Stimulated activated CD8-positive, alpha-beta memory T cell treated with anti-CD3 and anti-CD28 coated beads, Interleukin-15, amount 100 ng/mL, for 48 hours (primary cell): Measurements from ENCODE around the gene LILRA6.
"Not testable (repeated sequence)": the region's sequence is repeated elsewhere in the genome, so short reads cannot be mapped to it uniquely, and the experiment has no call there.

Source experiments
- DNase-seq, 2 donors: peaks; one replicate each; pipeline ENCODE4 v3.0.0-alpha.2; 2020; ENCODE audit warnings: low read depth in 2 of 2

Gene LILRA6

GRCh38 chr19:54231077-54231931, 11.3 kb downstream of the LILRA6 start:
- peak; percentile 67 to 73 for DNase-seq

- DNase-seq = no peak
These were observed 12.6 kb downstream of the LILRA6 start for GRCh38 chr19:54230031-54230430.

DNA sequence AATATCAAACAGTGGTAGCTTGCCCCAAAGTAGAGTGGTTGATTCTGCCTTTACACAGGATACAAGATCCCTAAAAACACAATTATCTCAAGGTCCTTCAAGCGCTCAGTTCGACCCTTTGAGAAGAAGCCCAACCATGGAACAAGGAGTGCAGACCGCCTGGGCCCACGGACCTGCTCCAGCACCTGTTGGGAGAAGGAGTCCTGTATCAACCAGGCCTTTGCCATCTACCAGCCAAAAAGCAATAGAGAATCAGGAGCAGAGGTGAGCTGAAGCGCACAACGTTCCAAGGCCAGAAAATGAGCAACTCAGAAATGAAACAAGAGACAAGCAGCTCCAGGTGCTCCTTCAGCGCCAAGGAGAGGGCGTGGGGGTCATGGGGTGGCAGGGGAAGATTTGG, 13.4 kb downstream of the LILRA6 start:
- DNase-seq = no peak

- not testable (repeated sequence) for DNase-seq
These were observed 18.0 kb downstream of the LILRA6 start for GRCh38 chr19:54224619-54225018.

DNA sequence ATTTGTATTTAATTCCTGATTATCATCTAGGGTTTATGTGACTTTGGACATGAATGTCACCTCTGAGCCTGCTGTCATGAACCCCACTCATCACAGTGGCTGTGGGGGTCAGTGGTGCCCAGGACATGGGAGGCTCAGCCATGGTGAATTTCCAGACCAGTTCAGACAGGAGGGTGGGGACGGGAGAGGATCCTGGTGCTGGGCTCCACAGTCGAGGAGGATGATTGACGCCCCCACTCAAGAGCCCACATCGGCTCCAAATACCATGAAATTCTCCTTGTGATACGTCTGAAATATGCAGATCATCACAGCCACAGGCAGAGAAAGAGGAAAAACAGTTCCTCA, 18.7 kb downstream of the LILRA6 start:
- not testable (repeated sequence) for DNase-seq

DNA sequence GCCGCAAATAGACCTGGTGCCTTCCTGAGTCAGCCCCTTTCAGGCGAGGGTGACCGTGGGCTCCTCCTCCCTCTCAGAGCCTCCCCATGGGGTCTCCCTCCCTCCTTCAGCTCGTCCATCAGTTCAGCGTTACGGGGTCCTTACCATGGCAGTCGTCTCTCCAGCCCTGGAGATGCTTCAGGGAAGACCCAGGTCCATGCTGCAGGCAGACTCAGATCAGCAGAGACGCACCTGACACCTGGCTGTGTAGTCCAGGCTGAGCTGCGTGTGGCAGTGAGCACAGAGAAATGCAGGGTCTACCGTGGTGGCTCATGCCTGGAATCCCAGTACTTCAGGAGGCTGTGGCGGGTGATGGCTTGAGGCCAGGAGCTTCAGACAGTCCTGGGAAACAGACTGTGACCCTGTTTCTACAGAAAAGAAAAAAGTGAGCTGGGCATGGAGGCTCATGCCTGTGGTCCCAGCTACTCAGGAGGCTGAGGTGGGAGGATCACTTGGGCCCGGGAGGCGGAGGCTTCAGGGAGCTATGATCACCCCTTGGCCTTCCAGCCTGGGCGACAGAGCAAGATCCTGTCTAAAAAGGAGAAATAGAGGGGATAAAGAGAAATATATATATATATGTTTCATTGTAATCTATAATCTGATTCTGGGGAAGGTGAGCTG, 19.2 kb downstream of the LILRA6 start:
- DNase-seq = not testable (repeated sequence)

DNA sequence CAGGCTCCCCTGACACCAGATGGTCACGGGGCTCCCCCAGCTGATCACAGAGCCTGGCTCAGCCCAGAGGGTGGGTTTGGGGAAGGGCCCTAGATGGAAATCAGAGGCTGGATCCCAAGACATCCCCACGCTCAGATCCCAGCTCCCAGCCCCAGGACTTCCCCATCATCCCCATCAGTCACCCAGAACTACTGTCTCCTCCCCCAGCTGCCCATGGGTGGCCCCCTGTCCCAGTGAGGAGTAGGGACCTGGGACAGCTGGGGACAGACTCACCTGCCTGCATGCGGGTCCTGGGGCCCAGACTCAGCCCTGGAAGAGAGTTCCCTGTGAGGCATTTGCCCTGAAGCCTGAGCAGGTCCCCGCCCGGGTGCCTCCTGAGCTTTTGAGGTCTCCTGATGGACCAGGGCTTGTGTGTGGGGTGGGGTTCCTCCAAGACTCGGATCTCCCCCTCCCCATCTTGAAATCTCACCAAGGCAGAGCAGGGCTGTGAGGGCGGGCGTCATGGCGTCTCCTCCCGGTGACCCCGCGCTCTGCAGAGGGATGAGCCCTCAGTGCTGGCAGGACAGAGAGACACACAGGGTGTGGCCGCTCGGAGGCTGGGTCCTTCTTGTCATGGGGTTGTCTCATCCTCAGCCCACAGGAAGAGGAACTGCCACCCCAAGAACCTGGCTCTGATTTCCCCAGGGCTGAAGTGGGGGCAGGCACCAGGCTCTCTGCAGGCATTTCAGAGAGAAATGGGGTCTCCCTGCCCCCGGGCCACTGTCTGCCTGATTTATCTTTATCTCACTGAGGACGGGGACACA, 19.9 kb downstream of the LILRA6 start, which contains the start of gene LILRB3:
Gene LILRB3, minus strand, starts transcription at position 534 of the 803 bp plus-strand sequence. Its CDS starts 31 bp downstream, at position 503.
- not testable (repeated sequence) for DNase-seq

DNA sequence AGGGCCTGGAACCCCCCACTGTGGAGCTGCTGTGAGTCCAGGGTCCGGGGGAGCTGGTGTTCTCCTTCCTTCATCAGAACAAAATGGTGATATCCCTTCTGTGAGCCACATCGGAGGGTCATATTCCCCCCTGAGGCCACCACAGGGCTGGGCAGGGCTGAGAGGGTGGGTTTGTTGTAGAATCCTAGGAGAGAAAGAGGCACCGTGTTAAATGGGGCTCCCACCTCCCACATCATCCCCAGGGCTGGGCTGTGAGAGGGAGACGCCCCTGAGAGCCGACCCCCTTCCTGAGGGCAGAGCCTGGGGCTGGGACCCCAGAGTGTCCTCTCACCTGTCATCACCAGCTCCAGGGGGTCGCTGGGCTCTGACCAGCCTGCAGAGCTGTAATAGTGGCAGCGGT, 20.6 kb downstream of the LILRA6 start:
- DNase-seq = not testable (repeated sequence)

DNA sequence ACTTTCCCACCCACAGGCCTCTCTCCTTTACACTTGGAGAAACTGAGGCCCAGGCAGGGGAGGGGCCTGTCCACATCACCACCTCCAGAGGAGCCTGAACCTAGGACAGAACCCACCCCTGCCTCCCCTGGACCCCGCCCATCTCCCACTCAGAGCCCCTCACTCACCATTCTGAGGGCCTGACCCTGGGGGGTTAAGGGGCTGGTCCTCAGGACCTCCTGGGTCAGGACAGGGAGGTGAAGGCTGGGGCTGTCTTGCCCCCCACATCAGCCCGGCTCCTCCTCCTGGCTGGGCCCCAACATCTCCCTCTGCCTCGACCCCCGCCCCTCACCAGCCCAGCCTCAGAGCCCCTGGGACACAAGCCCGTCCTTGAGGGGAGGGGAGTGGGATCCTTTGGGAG, 22.9 kb downstream of the LILRA6 start:
- not testable (repeated sequence) for DNase-seq

DNA sequence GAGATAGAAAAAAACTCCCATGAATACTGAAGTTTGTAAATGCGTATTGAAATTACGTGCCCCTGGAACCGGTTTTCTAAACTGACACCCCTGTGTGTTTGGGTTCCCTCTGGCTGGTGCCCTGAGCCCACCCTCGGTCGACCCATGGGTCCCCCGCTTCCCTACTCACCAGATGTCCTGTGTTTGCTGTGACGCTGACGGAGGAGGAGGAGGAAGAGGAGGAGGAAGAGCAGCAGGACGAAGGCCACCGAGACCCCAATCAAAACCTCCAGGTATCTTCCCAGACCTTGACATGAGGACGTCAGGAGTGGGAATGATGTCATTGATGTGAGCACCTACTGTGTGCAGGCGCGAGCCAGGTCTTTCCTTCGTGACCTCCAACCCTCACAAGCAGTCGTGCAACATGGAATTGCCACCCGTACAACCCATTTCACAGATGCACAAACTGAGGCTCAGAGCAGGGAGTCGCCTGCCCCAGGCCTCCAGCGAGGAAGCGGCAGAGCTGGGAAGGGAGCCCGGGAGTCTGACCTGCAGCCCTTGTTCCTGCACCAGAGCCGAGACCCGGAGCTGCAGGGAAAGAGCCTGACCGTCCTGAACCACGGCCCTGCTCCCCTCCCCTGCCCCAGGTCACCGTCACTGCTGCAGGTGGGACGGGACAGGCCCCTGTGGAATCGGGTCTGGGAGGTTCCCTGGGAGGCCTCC, 23.5 kb downstream of the LILRA6 start:
- no peak for DNase-seq

- DNase-seq = no peak
These were observed 24.3 kb downstream of the LILRA6 start for GRCh38 chr19:54218259-54218658.

GRCh38 chr19:54217517-54218247, 24.9 kb downstream of the LILRA6 start:
- not testable (repeated sequence) for DNase-seq

DNA sequence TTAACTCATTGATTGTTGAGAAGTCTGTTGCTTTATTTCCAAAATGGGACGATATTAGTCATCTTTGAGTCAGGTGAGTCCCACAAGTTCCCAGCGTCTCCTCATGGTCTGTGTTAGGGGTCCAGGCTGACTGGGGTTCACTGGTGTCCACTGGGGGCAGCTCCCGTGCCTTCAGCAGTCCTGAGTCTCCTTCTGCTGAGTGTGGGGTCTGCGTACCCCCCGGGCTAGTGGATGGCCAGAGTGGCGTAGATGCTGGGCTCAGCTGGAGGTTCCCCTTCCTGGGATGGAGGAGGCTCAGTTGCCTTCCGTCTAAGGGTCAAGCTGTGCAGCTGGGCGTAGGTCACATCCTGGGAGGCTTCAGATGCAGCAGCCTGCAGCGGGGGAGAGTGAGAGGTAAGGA, 25.7 kb downstream of the LILRA6 start:
- no peak for DNase-seq

- not testable (repeated sequence) for DNase-seq
These were observed 27.9 kb downstream of the LILRA6 start for GRCh38 chr19:54214734-54215133.

GRCh38 chr19:54214217-54214616, 28.4 kb downstream of the LILRA6 start:
- not testable (repeated sequence) for DNase-seq

DNA sequence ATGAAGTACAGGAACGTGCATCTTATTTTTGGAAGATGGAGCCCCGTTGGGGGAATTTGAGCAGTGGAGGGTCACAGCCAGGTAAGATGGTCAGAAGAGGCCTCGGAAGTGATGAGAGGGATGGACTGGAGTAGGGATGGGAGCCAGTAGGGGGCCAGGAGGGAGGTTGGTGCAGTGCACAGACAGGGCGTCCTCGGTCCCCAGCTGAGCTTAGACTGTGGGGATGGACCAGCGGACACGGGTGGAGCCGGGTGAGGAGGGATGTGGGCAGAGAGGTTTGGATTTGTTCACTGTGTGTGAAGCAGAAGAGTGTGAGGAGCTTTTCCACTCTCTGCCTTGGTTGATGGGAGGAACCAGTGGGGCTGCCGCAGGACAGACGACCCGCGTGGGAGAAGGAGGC, 31.4 kb downstream of the LILRA6 start:
- no peak for DNase-seq

- no peak for DNase-seq
These were observed 32.6 kb downstream of the LILRA6 start for GRCh38 chr19:54209811-54210494.

DNA sequence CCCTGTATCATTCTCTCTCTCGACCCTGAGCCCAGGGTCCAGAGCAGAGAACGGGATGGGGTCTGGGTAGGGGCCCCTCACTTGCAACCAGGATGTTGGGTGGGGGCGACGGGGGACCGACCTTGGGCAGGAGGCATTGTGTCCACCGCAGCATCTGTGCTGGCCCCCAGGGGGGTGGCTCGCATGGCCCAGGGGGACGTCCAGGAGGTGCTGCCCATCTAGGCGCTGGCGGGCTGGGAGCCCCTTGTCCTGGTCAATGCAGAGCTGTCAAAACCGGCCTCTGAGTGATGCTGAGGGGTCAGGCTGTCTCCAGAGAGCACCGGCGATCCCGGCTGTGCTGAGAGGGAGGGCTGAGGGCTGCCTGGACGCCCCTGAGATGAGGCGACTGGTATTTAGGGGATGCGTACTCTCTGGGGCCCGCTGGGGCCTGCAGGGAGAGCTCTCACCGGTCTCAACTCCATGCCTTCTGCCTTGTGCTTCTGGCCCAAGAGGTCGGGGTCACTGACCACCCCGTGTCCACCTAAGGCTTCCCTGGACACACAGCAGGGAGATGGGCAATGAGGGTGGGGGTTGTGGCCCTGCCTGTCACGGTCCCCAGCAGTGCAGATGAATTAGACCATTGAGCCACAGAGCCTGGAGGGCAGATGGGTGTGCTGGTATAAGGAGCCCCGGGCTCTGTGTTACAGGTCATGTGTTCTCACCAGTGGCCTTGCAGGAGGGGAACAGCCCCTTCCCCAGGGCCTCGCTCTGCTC, 33.4 kb downstream of the LILRA6 start:
- DNase-seq = no peak

DNA sequence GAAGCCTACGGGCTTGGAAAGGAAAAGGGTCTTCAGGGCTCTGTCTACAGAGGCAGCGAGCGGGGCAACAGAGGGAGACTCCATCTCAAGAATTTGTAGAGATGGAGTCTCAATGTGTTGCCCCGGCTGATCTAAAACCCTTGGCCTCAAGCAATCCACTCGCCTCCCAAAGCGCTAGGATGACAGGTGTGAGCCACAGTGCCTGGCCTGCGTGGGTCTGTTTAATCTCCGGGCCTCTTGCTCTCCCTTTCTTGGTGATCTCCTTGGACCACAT, 33.9 kb downstream of the LILRA6 start:
- DNase-seq = no peak
